Endothelial cell of umbilical vein (primary cell): Measurements from ENCODE around the gene ERG. TPM values are rescaled to one million over a fixed set of nuclear protein-coding genes. Genes with fewer than 3 reads are reported as not detected.

Source experiments
- BruUV-seq: library from RNA; stranded (reverse); fragments of 400-500 nt; replicated peaks from 2 replicates; lab custom pipeline; 2021; lab: Mats Ljungman, UMichigan
- CTCF ChIA-PET: fragments of 300-600, 350-600 bp; sonication (Branson Sonifier 250); formaldehyde crosslinking; loops from one replicate; lab custom pipeline; 2021; ENCODE audit warnings: antibody characterized with exemption, inconsistent platforms; lab: Charles Lee
- POLR2A ChIA-PET: fragments of 300-600, 350-600 bp; sonication (Branson Sonifier 250); formaldehyde crosslinking; loops from one replicate; lab custom pipeline; 2021; ENCODE audit warnings: antibody characterized with exemption, inconsistent platforms; lab: Charles Lee
- DNase-seq: peaks from one replicate; pipeline ENCODE4 v3.0.0-alpha.2; 2011; ENCODE audit warnings: low read depth, low spot score
- FAIRE-seq: peaks from 2 replicates; lab custom pipeline; 2011; peaks lifted over from hg19 to GRCh38; lab: Jason Lieb, UNC
- H2AFZ ChIP-seq: 2 replicates; pipeline ENCODE4 v1.6.0; 2012; ENCODE audit warnings: low read depth, low read length, control low read depth, inconsistent platforms
- H3K27ac ChIP-seq: 2 replicates; pipeline ENCODE4 v1.5.1; 2011; ENCODE audit warnings: low read depth, mild to moderate bottlenecking, control low read depth, low read length, moderate library complexity; ENCODE audit not compliant: insufficient read depth
- H3K27me3 ChIP-seq, 2 experiments: 2 replicates each; pipeline versions ENCODE4 v1.6.0 to v1.6.1; 2011; ENCODE audit warnings: low read length in 2 of 2, mixed read lengths in 1 of 2; ENCODE audit not compliant: control insufficient read depth in 2 of 2, insufficient read depth in 2 of 2
- H3K36me3 ChIP-seq, 2 experiments: 2 replicates in 1 of 2; 3 replicates in 1 of 2; pipeline ENCODE4 v1.5.1; 2011; ENCODE audit warnings: low read length in 2 of 2, mild to moderate bottlenecking in 1 of 2, moderate library complexity in 1 of 2; ENCODE audit not compliant: control insufficient read depth in 2 of 2, insufficient read depth in 2 of 2; ENCODE audit errors: extremely low read depth in 1 of 2
- H3K4me1 ChIP-seq: 3 replicates; pipeline ENCODE4 v1.5.1; 2011; ENCODE audit warnings: mild to moderate bottlenecking, low read length; ENCODE audit not compliant: control insufficient read depth, insufficient read depth; ENCODE audit errors: extremely low read depth
- H3K4me2 ChIP-seq: 2 replicates; pipeline ENCODE4 v1.6.1; 2011; ENCODE audit warnings: low read length, control low read depth, mixed read lengths; ENCODE audit not compliant: insufficient read depth
- H3K4me3 ChIP-seq, 3 experiments: fragments of 200-600 bp in 1 of 3; sonication (generic), shearing (Covaris generic) in 1 of 3; replicated peaks in 1 of 3; 2 replicates each; pipeline ENCODE4 v1.5.1; 2011 to 2016; ENCODE audit warnings: control low read depth in 3 of 3, low read length in 3 of 3, mild to moderate bottlenecking in 2 of 3, inconsistent platforms in 1 of 3, low read depth in 1 of 3, moderate library complexity in 1 of 3; ENCODE audit not compliant: insufficient read depth in 1 of 3
- H3K79me2 ChIP-seq: 2 replicates; pipeline ENCODE4 v1.6.0; 2012; ENCODE audit warnings: low read length, inconsistent platforms; ENCODE audit not compliant: control insufficient read depth, insufficient read depth
- H3K9ac ChIP-seq: replicated peaks from 2 replicates; pipeline ENCODE3; 2011; ENCODE audit warnings: low read length, control low read depth; ENCODE audit not compliant: insufficient read depth; ENCODE audit errors: extremely low read depth
- H3K9me1 ChIP-seq: replicated peaks from 3 replicates; pipeline ENCODE4 v1.6.0; 2011; ENCODE audit warnings: mild to moderate bottlenecking, low read length; ENCODE audit not compliant: control insufficient read depth, insufficient read depth; ENCODE audit errors: extremely low read depth
- H3K9me3 ChIP-seq: replicated peaks from 2 replicates; pipeline ENCODE4 v1.5.1; 2012; ENCODE audit warnings: low read length, inconsistent platforms; ENCODE audit not compliant: control insufficient read depth, insufficient read depth
- H4K20me1 ChIP-seq: replicated peaks from 2 replicates; pipeline ENCODE3; 2011; ENCODE audit warnings: mild to moderate bottlenecking, low read length; ENCODE audit not compliant: control insufficient read depth, insufficient read depth; ENCODE audit errors: extremely low read depth
- CTCF ChIP-seq, 2 donors: IDR thresholded peaks; 1 replicate in 1 of 2; 2 replicates in 1 of 2; pipeline ENCODE4 v1.5.1; 2011; ENCODE audit warnings: low read length in 2 of 2, mild to moderate bottlenecking in 2 of 2, moderate library complexity in 2 of 2, control low read depth in 1 of 2, inconsistent platforms in 1 of 2, low read depth in 1 of 2; ENCODE audit not compliant: insufficient read depth in 1 of 2; ENCODE audit errors: extremely low read depth in 1 of 2
- EZH2 ChIP-seq: IDR thresholded peaks from 2 replicates; pipeline ENCODE4 v1.6.1; 2012; ENCODE audit warnings: borderline replicate concordance, low read depth, mild to moderate bottlenecking, moderate library complexity, low read length, inconsistent platforms; ENCODE audit not compliant: severe bottlenecking
- FOS ChIP-seq: IDR thresholded peaks from 2 replicates; pipeline ENCODE4 v1.6.1; 2011; ENCODE audit warnings: mild to moderate bottlenecking, low read length, moderate library complexity, borderline replicate concordance; ENCODE audit not compliant: insufficient read depth
- GATA2 ChIP-seq: IDR thresholded peaks from 2 replicates; pipeline ENCODE4 v1.7.0; 2011; ENCODE audit warnings: low read depth, mild to moderate bottlenecking, moderate library complexity, mixed read lengths, low read length; ENCODE audit not compliant: insufficient read length, insufficient read depth
- JUN ChIP-seq: IDR thresholded peaks from 2 replicates; pipeline ENCODE4 v1.6.1; 2011; ENCODE audit warnings: borderline replicate concordance, low read depth; ENCODE audit not compliant: insufficient read length, insufficient read depth
- MAX ChIP-seq: IDR thresholded peaks from 2 replicates; pipeline ENCODE4 v1.6.1; 2011; ENCODE audit not compliant: insufficient read depth, insufficient read length
- MYC ChIP-seq: IDR thresholded peaks from one replicate; pipeline ENCODE4 v1.6.1; 2011; ENCODE audit warnings: mild to moderate bottlenecking, low read depth, low read length
- POLR2A ChIP-seq: IDR thresholded peaks from 2 replicates; pipeline ENCODE4 v1.6.1; 2012; ENCODE audit warnings: low read depth, mild to moderate bottlenecking, control low read depth, low read length
- POLR2AphosphoS5 ChIP-seq: IDR thresholded peaks from 2 replicates; pipeline ENCODE4 v1.6.1; 2012; ENCODE audit warnings: low read depth, mild to moderate bottlenecking, control low read depth, low read length, moderate library complexity; ENCODE audit not compliant: insufficient read depth
- dilution Hi-C: fragments of 300-500 bp; cut with MboI; formaldehyde crosslinking; loops from one replicate; pipeline ENCODE4 v1.15.0; 2019; ENCODE audit warnings: low sequenced_read_pairs; ENCODE audit not compliant: extremely low pct_ligation_motif_present
- intact Hi-C: fragments of 100-400 bp; cut with micrococcal nuclease; formaldehyde crosslinking; loops from one replicate; pipeline ENCODE4 v1.10.0; 2022
- polyA plus RNA-seq, 4 experiments: library from polyadenylated mRNA; depleted of rRNA in 3 of 4; stranded (reverse) in 3 of 4; unstranded in 1 of 4; fragments of >200 nt; gene quantifications; 2 replicates each; pipeline versions ENCODE4 v1.2.1 to v1.2.3, GENCODE V29; 2011 to 2012; ENCODE audit warnings: missing spikeins in 1 of 4
- total RNA-seq: library from RNA; stranded (reverse); gene quantifications from 2 replicates; pipeline ENCODE4 v1.2.3, GENCODE V29; 2021

ERG gene
- total and polyA plus RNA-seq, 2 donors (not counting 3 experiments of a cell fraction or from before 2014, with no cell fraction given): 173 to 210 TPM

GRCh38 chr21:38402795-38403194 lies 95.5 kb downstream of the ERG start:
- peaks cover 63% of the 10 kb centered on the region for H3K79me2 ChIP-seq
- ChIA-PET POLR2A (no interaction called here), CTCF (no interaction called here)
- no peaks in the 10 kb centered on the region for H3K9me3 ChIP-seq
- no peaks in the 10 kb centered on the region for H3K9me1 ChIP-seq
- BruUV-seq: no TSS peak
- DNase-seq (no peak), FAIRE-seq (no peak)
- intact Hi-C loops: no loop called here
- TF ChIP-seq CTCF (IDR thresholded peaks at IDR 0.05; ENCODE audit: extremely low read depth in 1 of 2, insufficient read depth in 1 of 2, low read depth in 1 of 2, low read length in 2 of 2) (no peak), MAX (no peak), GATA2 (no peak), FOS (no peak), MYC (no peak), POLR2AphosphoS5 (no peak), JUN (no peak), EZH2 (no peak), POLR2A (no peak)
- H3K4me2 ChIP-seq: no peak overlapping the region
- H3K27me3 ChIP-seq: no peaks in the 10 kb centered on the region
- H3K9ac ChIP-seq: no peak overlapping the region
- peaks cover 3% of the 10 kb centered on the region for H4K20me1 ChIP-seq
- H3K4me1 ChIP-seq: peaks cover 3% of the 10 kb centered on the region
- H3K36me3 ChIP-seq: peaks cover 51 to 58% of the 10 kb centered on the region in 2 experiments
- no peak overlapping the region for H2AFZ ChIP-seq
- dilution Hi-C loops: no loop called here
- no peak overlapping the region for H3K4me3 ChIP-seq
- no peak overlapping the region for H3K27ac ChIP-seq
